Sigmoid colon (tissue), 7 donors: ENCODE measurements around the gene PRKAG2. TPM values are rescaled to one million over a fixed set of nuclear protein-coding genes. Genes with fewer than 3 reads are reported as not detected.
A peak's percentile ranks its signal among the peaks of the same experiment; 100 is the strongest.

ENCODE experiments used
- DNase-seq: peaks from one replicate; pipeline ENCODE4 v3.0.0-alpha.2; 2019
- H3K27ac ChIP-seq, 4 donors: fragments of 200-600 bp; sonication (generic); one replicate each; pipeline ENCODE4 v1.5.1; 2016 to 2019; ENCODE audit warnings: mild to moderate bottlenecking in 1 of 4
- H3K27me3 ChIP-seq, 3 donors: fragments of 200-600 bp; sonication (generic); one replicate each; pipeline ENCODE4 v1.5.1; 2019; ENCODE audit warnings: mild to moderate bottlenecking in 1 of 3
- H3K36me3 ChIP-seq, 4 donors: fragments of 200-600 bp; sonication (generic); one replicate each; pipeline ENCODE4 v1.5.1; 2016 to 2019
- H3K4me1 ChIP-seq, 4 donors: fragments of 200-600 bp; sonication (generic); one replicate each; pipeline ENCODE4 v1.5.1; 2017 to 2019
- H3K4me3 ChIP-seq, 4 donors: fragments of 200-600 bp; sonication (generic); one replicate each; pipeline ENCODE4 v1.5.1; 2017 to 2019; ENCODE audit warnings: mild to moderate bottlenecking in 2 of 4, moderate library complexity in 1 of 4
- H3K9me3 ChIP-seq, 4 donors: fragments of 200-600 bp in 3 of 4; sonication (generic) in 3 of 4; one replicate each; pipeline versions ENCODE4 v1.5.1 to v1.6.1; 2013 to 2019
- CTCF ChIP-seq, 4 experiments: fragments of 450-650 bp in 3 of 4; fragments of 200-600 bp in 1 of 4; IDR thresholded peaks; one replicate each; pipeline ENCODE4 v1.5.1; 2016 to 2019; ENCODE audit warnings: antibody characterized with exemption in 4 of 4, mild to moderate bottlenecking in 3 of 4, moderate library complexity in 2 of 4
- EP300 ChIP-seq, 4 donors: sonication (generic); formaldehyde crosslinking; IDR thresholded peaks; one replicate each; pipeline ENCODE4 v1.6.1; 2017; ENCODE audit warnings: antibody characterized with exemption in 4 of 4
- POLR2A ChIP-seq, 2 donors: fragments of 450-650 bp; IDR thresholded peaks; one replicate each; pipeline ENCODE4 v1.6.1; 2016; ENCODE audit warnings: antibody characterized with exemption in 2 of 2, mild to moderate bottlenecking in 2 of 2, moderate library complexity in 2 of 2
- POLR2AphosphoS5 ChIP-seq, 4 donors: sonication (generic); formaldehyde crosslinking; IDR thresholded peaks; one replicate each; pipeline ENCODE4 v1.6.1; 2017; ENCODE audit warnings: antibody characterized with exemption in 4 of 4
- WGBS, 2 donors: extraction: QIAGEN DNeasy Blood & Tissue Kit; methylation state at CpG; one replicate each; pipeline ENCODE4 v1.1.7; 2013; 5-methylcytosine and 5-hydroxymethylcytosine counted together
- intact Hi-C: fragments of 100-400 bp; cut with DNase I; formaldehyde crosslinking; loops from one replicate; pipeline ENCODE4 v1.15.1; 2023
- polyA plus RNA-seq, 3 donors: library from polyadenylated mRNA; stranded (reverse); fragments of 200-250 nt; gene quantifications; one replicate each; pipeline ENCODE4 v1.2.3, GENCODE V29; 2013
- total RNA-seq, 4 donors: library from RNA; depleted of rRNA; stranded (reverse); fragments of >200 nt; gene quantifications; one replicate each; pipeline ENCODE4 v1.1.0, GENCODE V29; 2016
- donor health status: healthy with polysubstance abuse.
- donor health status: Bipolar disorder and iron deficiency.
- donor health status: healthy.

PRKAG2 gene
- total and polyA plus RNA-seq, 7 donors = 19.2 to 51.2 (median 37.1) TPM

GRCh38 chr7:151675196-151675920 lies 201.6 kb downstream of the PRKAG2 start:
- H3K4me3 ChIP-seq = no peak overlapping the region
- H3K4me1 ChIP-seq = peaks cover 0 to 18% (median 9%) of the 10 kb centered on the region in 4 donors
- no peak overlapping the region for H3K27ac ChIP-seq
- DNase-seq = peak; percentile 47
- no peaks in the 10 kb centered on the region for H3K9me3 ChIP-seq
- WGBS, 2 donors = 93 to 94% methylated on average over 26 of the region's 26 CpGs
- H3K36me3 ChIP-seq = no peaks in the 10 kb centered on the region
- TF ChIP-seq CTCF (IDR thresholded peaks at IDR 0.05) = no peak
- TF ChIP-seq POLR2AphosphoS5 (IDR thresholded peaks at IDR 0.05) = no peak
- TF ChIP-seq POLR2A (IDR thresholded peaks at IDR 0.05) = no peak
- no peak for TF ChIP-seq EP300 (IDR thresholded peaks at IDR 0.05)
- H3K27me3 ChIP-seq = no peaks in the 10 kb centered on the region
- intact Hi-C loops = no loop called here

GRCh38 chr7:151674161-151674920 lies 202.6 kb downstream of the PRKAG2 start:
- Histone ChIP-seq H3K27me3 (no peaks in the 10 kb centered on the region), H3K4me1 (peaks cover 0 to 10% (median 6%) of the 10 kb centered on the region in 4 donors), H3K36me3 (no peaks in the 10 kb centered on the region), H3K4me3 (no peak overlapping the region), H3K27ac (no peak overlapping the region), H3K9me3 (no peaks in the 10 kb centered on the region)
- 95 to 97% methylated on average over 10 of the region's 10 CpGs for WGBS, 2 donors
- intact Hi-C loops = no loop called here
- TF ChIP-seq EP300 (IDR thresholded peaks at IDR 0.05) (no peak), POLR2AphosphoS5 (IDR thresholded peaks at IDR 0.05) (no peak), CTCF (IDR thresholded peaks at IDR 0.05) (no peak), POLR2A (IDR thresholded peaks at IDR 0.05) (no peak)
- no peak for DNase-seq

GRCh38 chr7:151673216-151673615 lies 203.7 kb downstream of the PRKAG2 start:
- no peak for TF ChIP-seq POLR2AphosphoS5 (IDR thresholded peaks at IDR 0.05)
- TF ChIP-seq CTCF (IDR thresholded peaks at IDR 0.05) = no peak
- no peak for TF ChIP-seq EP300 (IDR thresholded peaks at IDR 0.05)
- TF ChIP-seq POLR2A (IDR thresholded peaks at IDR 0.05) = no peak
- intact Hi-C loops = no loop called here
- Histone ChIP-seq H3K9me3 (no peaks in the 10 kb centered on the region), H3K27me3 (no peaks in the 10 kb centered on the region), H3K27ac (no peak overlapping the region), H3K4me1 (peaks cover 0 to 6% (median 3%) of the 10 kb centered on the region in 4 donors), H3K36me3 (no peaks in the 10 kb centered on the region), H3K4me3 (no peak overlapping the region)
- WGBS, 2 donors = 75 to 81% methylated on average over 9 of the region's 9 CpGs
- DNase-seq = peak; percentile 32

- H3K4me1 ChIP-seq = peaks cover 0 to 6% (median 3%) of the 10 kb centered on the region in 4 donors
- no peak overlapping the region for H3K27ac ChIP-seq
Measured at GRCh38 chr7:151672716-151673115, 204.2 kb downstream of the PRKAG2 start.

More at GRCh38 chr7:151672716-151673115, 204.2 kb downstream of the PRKAG2 start:
- H3K4me3 ChIP-seq = no peak overlapping the region
- no peaks in the 10 kb centered on the region for H3K36me3 ChIP-seq
- 64 to 76% methylated on average over 9 of the region's 9 CpGs for WGBS, 2 donors
- no peaks in the 10 kb centered on the region for H3K27me3 ChIP-seq
- intact Hi-C loops = no loop called here
- H3K9me3 ChIP-seq = no peaks in the 10 kb centered on the region
- peak; percentile 55 for DNase-seq
- TF ChIP-seq CTCF (IDR thresholded peaks at IDR 0.05) = no peak
- no peak for TF ChIP-seq POLR2A (IDR thresholded peaks at IDR 0.05)
- TF ChIP-seq POLR2AphosphoS5 (IDR thresholded peaks at IDR 0.05) = no peak
- no peak for TF ChIP-seq EP300 (IDR thresholded peaks at IDR 0.05)
